ENCODE measurements around the gene CNNM3.
"Not testable (repeated sequence)": the region's sequence is repeated elsewhere in the genome, so short reads cannot be mapped to it uniquely, and the experiment has no call there.

The CNNM3 gene

GRCh38 chr2:96789245-96789617 is 26.8 kb upstream of the CNNM3 start:
- no peak overlapping the region for H3K4me3 ChIP-seq (ENCODE audit: low read length)
- TF ChIP-seq ZNF274 (IDR thresholded peaks at IDR 0.05; ENCODE audit: low read depth, low read length), result no peak

- no peak overlapping the region for H3K4me3 ChIP-seq (ENCODE audit: low read length)
- no peak for TF ChIP-seq ZNF274 (IDR thresholded peaks at IDR 0.05; ENCODE audit: low read depth, low read length)
Observed at GRCh38 chr2:96792772-96793749, 23.0 kb upstream of the CNNM3 start.

GRCh38 chr2:96795076-96795475 is 21.0 kb upstream of the CNNM3 start:
- no peak for TF ChIP-seq ZNF274 (IDR thresholded peaks at IDR 0.05; ENCODE audit: low read depth, low read length)
- no peak overlapping the region for H3K4me3 ChIP-seq (ENCODE audit: low read length)

GRCh38 chr2:96796497-96796896 is 19.6 kb upstream of the CNNM3 start:
- not testable (repeated sequence) for H3K4me3 ChIP-seq (ENCODE audit: low read length)

GRCh38 chr2:96797066-96797625 is 18.9 kb upstream of the CNNM3 start:
- H3K4me3 ChIP-seq (ENCODE audit: low read length), result no peak overlapping the region
- no peak for TF ChIP-seq ZNF274 (IDR thresholded peaks at IDR 0.05; ENCODE audit: low read depth, low read length)

GRCh38 chr2:96798733-96799622 is 17.1 kb upstream of the CNNM3 start:
- no peak for TF ChIP-seq ZNF274 (IDR thresholded peaks at IDR 0.05; ENCODE audit: low read depth, low read length)
- no peak overlapping the region for H3K4me3 ChIP-seq (ENCODE audit: low read length)

- TF ChIP-seq ZNF274 (IDR thresholded peaks at IDR 0.05; ENCODE audit: low read depth, low read length), result no peak
- no peak overlapping the region for H3K4me3 ChIP-seq (ENCODE audit: low read length)
Observed at GRCh38 chr2:96799623-96799935, 16.5 kb upstream of the CNNM3 start.

- TF ChIP-seq ZNF274 (IDR thresholded peaks at IDR 0.05; ENCODE audit: low read depth, low read length), result no peak
- H3K4me3 ChIP-seq (ENCODE audit: low read length), result no peak overlapping the region
Observed at GRCh38 chr2:96800061-96801004, 15.7 kb upstream of the CNNM3 start.

GRCh38 chr2:96801005-96801785 is 14.9 kb upstream of the CNNM3 start:
- TF ChIP-seq ZNF274 (IDR thresholded peaks at IDR 0.05; ENCODE audit: low read depth, low read length), result no peak
- no peak overlapping the region for H3K4me3 ChIP-seq (ENCODE audit: low read length)

- no peak overlapping the region for H3K4me3 ChIP-seq (ENCODE audit: low read length)
- no peak for TF ChIP-seq ZNF274 (IDR thresholded peaks at IDR 0.05; ENCODE audit: low read depth, low read length)
Observed at GRCh38 chr2:96801786-96802595, 14.1 kb upstream of the CNNM3 start.

GRCh38 chr2:96802721-96803120 is 13.3 kb upstream of the CNNM3 start:
- H3K4me3 ChIP-seq (ENCODE audit: low read length), result no peak overlapping the region
- no peak for TF ChIP-seq ZNF274 (IDR thresholded peaks at IDR 0.05; ENCODE audit: low read depth, low read length)

GRCh38 chr2:96804986-96805385 is 11.1 kb upstream of the CNNM3 start:
- TF ChIP-seq ZNF274 (IDR thresholded peaks at IDR 0.05; ENCODE audit: low read depth, low read length), result no peak
- no peak overlapping the region for H3K4me3 ChIP-seq (ENCODE audit: low read length)

GRCh38 chr2:96805946-96806345 is 10.1 kb upstream of the CNNM3 start:
- H3K4me3 ChIP-seq (ENCODE audit: low read length), result not testable (repeated sequence)
